ENCODE results near the gene GABBR2. TPM values are rescaled to one million over a fixed set of nuclear protein-coding genes. Genes with fewer than 3 reads are reported as not detected.
A peak's percentile ranks its signal among the peaks of the same experiment; 100 is the strongest.

The GABBR2 gene
- polyA plus RNA-seq, 1 of the 3 experiments (the other 2 are of a cell fraction) = not detected

- H2AFZ ChIP-seq (ENCODE audit: low read depth) = no peak overlapping the region
- CTCF ChIA-PET = interaction anchor here (0.6 to 3.3 kb wide), 4 partner anchors 25 to 487 kb away, joined by 3 to 13 read pairs (median 5); no protein-coding TSS in a partner anchor
- H3K4me2 ChIP-seq = no peak overlapping the region
- peaks cover 14% of the 10 kb centered on the region; the same call in 1 of the 2 replicates for H3K27me3 ChIP-seq (ENCODE audit: insufficient read depth)
- no peaks in the 10 kb centered on the region for H3F3A ChIP-seq (replicated peaks; ENCODE audit: insufficient read depth)
- H3K27ac ChIP-seq (ENCODE audit: low read depth in 2 of 2, low read length in 1 of 2) = no peak overlapping the region
- no peaks in the 10 kb centered on the region for H3K79me2 ChIP-seq (ENCODE audit: insufficient read depth)
- peaks cover 0 to 5% of the 10 kb centered on the region in 2 experiments; a peak in 1 of 4 replicates for H3K4me1 ChIP-seq (ENCODE audit: control insufficient read depth in 1 of 2, insufficient read depth in 2 of 2, low read depth in 1 of 2, low read length in 1 of 2)
- TF ChIP-seq FOXJ3 (CRISPR knock-in tag; IDR thresholded peaks at IDR 0.05) (no peak), ZBTB33 (IDR thresholded peaks at IDR 0.05; ENCODE audit: borderline replicate concordance, low read depth) (no peak), YY1 (IDR thresholded peaks at IDR 0.05; ENCODE audit: low read depth) (no peak), GATA2 (CRISPR knock-in tag; IDR thresholded peaks at IDR 0.05) (no peak), MEF2A (IDR thresholded peaks at IDR 0.05; ENCODE audit: borderline replicate concordance, low read depth) (no peak), RCOR1 (IDR thresholded peaks at IDR 0.05; ENCODE audit: low read length) (no peak), ELF1 (IDR thresholded peaks at IDR 0.05) (no peak), TCF12 (IDR thresholded peaks at IDR 0.05) (no peak), NRF1 (IDR thresholded peaks at IDR 0.05; ENCODE audit: low read depth, low read length) (no peak), MXI1 (IDR thresholded peaks at IDR 0.05; ENCODE audit: low read depth, low read length) (no peak), JUND (IDR thresholded peaks at IDR 0.05) (no peak), IRF3 (IDR thresholded peaks at IDR 0.05; ENCODE audit: low read depth, low read length) (no peak), EZH2phosphoT487 (IDR thresholded peaks at IDR 0.05; ENCODE audit: borderline replicate concordance, low read depth) (no peak), FOXM1 (IDR thresholded peaks at IDR 0.05; ENCODE audit: low read depth) (no peak), GABPA (IDR thresholded peaks at IDR 0.05; ENCODE audit: low read depth) (no peak)
- H3K36me3 ChIP-seq (replicated peaks in 1 of 2; ENCODE audit: control insufficient read depth in 1 of 2, insufficient read depth in 2 of 2, low read length in 1 of 2) = no peaks in the 10 kb centered on the region
- H3K4me3 ChIP-seq (ENCODE audit: low read depth in 2 of 2, low read length in 1 of 2) = no peak overlapping the region
- 65% methylated on average over 4 of the region's 5 CpGs for WGBS (ENCODE audit: low lambda C conversion rate)
- no peak overlapping the region for H3K9ac ChIP-seq
- no peak for DNase-seq
- H3K9me3 ChIP-seq = no peaks in the 10 kb centered on the region
- no peaks in the 10 kb centered on the region for H3K9me2 ChIP-seq
- no peaks in the 10 kb centered on the region for H4K20me1 ChIP-seq (ENCODE audit: insufficient read depth)
- POLR2A ChIA-PET = no interaction called here
These were observed 419.9 kb downstream of the GABBR2 start for GRCh38 chr9:98288881-98289280.

GRCh38 chr9:98287384-98287783 lies 421.4 kb downstream of the GABBR2 start:
- H3K9me2 ChIP-seq = no peaks in the 10 kb centered on the region
- no peak overlapping the region for H3K9ac ChIP-seq
- no peaks in the 10 kb centered on the region for H3F3A ChIP-seq (replicated peaks; ENCODE audit: insufficient read depth)
- WGBS (ENCODE audit: low lambda C conversion rate) = 82% methylated on average over 3 of the region's 4 CpGs
- H3K9me3 ChIP-seq = no peaks in the 10 kb centered on the region
- DNase-seq = peak; percentile 44
- no peaks in the 10 kb centered on the region for H4K20me1 ChIP-seq (ENCODE audit: insufficient read depth)
- H3K36me3 ChIP-seq (replicated peaks in 1 of 2; ENCODE audit: control insufficient read depth in 1 of 2, insufficient read depth in 2 of 2, low read length in 1 of 2) = no peaks in the 10 kb centered on the region
- H3K27ac ChIP-seq (ENCODE audit: low read depth in 2 of 2, low read length in 1 of 2) = no peak overlapping the region
- CTCF ChIA-PET = interaction anchor here (1.6 to 3.3 kb wide), 2 partner anchors 28 to 488 kb away, joined by 6 to 13 read pairs; no protein-coding TSS in a partner anchor
- no peak overlapping the region for H2AFZ ChIP-seq (ENCODE audit: low read depth)
- POLR2A ChIA-PET = no interaction called here
- no peaks in the 10 kb centered on the region for H3K79me2 ChIP-seq (ENCODE audit: insufficient read depth)
- peaks cover 9% of the 10 kb centered on the region; the same call in 1 of the 2 replicates for H3K27me3 ChIP-seq (ENCODE audit: insufficient read depth)
- H3K4me2 ChIP-seq = no peak overlapping the region
- no peak overlapping the region for H3K4me3 ChIP-seq (ENCODE audit: low read depth in 2 of 2, low read length in 1 of 2)
- peaks cover 0 to 5% of the 10 kb centered on the region in 2 experiments; a peak in 1 of 4 replicates for H3K4me1 ChIP-seq (ENCODE audit: control insufficient read depth in 1 of 2, insufficient read depth in 2 of 2, low read depth in 1 of 2, low read length in 1 of 2)
- TF ChIP-seq ELF1 (IDR thresholded peaks at IDR 0.05) (no peak), SIN3A (IDR thresholded peaks at IDR 0.05; ENCODE audit: borderline replicate concordance, low read depth, low read length) (no peak), RAD21 (IDR thresholded peaks at IDR 0.05; ENCODE audit: low read length) (no peak), PBX3 (IDR thresholded peaks at IDR 0.05) (no peak), REST (IDR thresholded peaks at IDR 0.05; ENCODE audit: low read depth, low read length) (no peak), RCOR1 (IDR thresholded peaks at IDR 0.05; ENCODE audit: low read length) (no peak), NRF1 (IDR thresholded peaks at IDR 0.05; ENCODE audit: low read depth, low read length) (no peak), TEAD4 (IDR thresholded peaks at IDR 0.05; ENCODE audit: borderline replicate concordance, insufficient read depth) (no peak), SMC3 (IDR thresholded peaks at IDR 0.05; ENCODE audit: low read depth, low read length) (no peak), GABPA (IDR thresholded peaks at IDR 0.05; ENCODE audit: low read depth) (no peak), FOSL2 (IDR thresholded peaks at IDR 0.05; ENCODE audit: borderline replicate concordance, low read depth) (no peak)
